NCI-H82 treated with DMSO at 0.1 percent for 48 hours (cell line): ENCODE results near the gene TMEM178A.
"Not testable (repeated sequence)": the region's sequence is repeated elsewhere in the genome, so short reads cannot be mapped to it uniquely, and the experiment has no call there.

Experiments
- DNase-seq: peaks from one replicate; lab custom pipeline; 2025; ENCODE audit not compliant: unreplicated experiment; lab: John Stamatoyannopoulos, UW

The TMEM178A gene

DNA sequence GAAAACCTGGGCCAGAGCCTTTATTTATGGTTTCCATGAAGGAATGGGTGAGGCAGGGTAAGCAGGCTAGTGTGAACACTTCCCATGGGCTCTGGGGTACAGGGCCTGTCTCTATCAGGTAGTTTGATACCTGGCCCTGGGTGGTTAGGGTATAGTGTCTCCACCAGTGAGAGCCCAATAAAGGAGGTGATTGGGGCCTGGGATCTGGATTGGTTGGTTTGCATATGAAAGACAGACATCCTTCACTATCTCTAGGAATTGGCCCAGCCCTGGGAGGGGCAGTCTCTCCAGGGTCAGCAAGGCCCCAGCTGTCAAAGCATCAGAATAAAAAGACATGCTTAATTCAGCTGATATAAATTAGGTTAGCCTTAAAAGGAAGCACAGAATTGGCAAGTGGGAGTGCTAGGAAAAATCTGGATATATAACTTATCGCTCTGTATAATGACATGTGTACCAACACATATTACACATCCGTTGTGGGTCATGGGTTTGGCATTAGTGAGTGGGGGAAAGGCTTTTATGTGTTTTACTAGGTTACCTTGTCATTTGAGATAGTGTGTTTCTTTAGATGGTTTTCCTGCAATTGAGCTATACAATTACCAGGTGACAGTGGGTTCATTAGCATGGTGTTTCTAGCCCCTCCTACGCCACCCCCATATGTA, 18.5 kb upstream of the TMEM178A start:
- no peak for DNase-seq

DNA sequence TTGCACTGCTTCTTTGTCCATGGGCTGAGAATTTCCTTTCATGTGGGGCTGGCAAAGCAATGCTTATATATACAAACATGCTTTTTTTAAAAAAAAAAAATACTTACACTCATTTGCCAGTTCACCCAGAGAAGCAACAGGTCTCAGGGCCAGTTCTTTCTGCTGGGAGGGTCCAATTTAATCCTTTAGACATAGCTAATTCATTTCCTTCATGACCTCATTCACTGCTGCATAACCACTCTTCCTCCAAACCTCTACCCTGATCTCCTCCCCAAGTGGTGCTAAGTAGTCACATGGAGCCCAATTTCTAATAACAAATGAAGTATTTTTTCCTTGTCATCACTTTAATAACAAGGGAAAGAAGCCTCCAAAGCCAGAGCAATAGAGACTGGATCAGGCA, 17.1 kb upstream of the TMEM178A start:
- no peak for DNase-seq

DNA sequence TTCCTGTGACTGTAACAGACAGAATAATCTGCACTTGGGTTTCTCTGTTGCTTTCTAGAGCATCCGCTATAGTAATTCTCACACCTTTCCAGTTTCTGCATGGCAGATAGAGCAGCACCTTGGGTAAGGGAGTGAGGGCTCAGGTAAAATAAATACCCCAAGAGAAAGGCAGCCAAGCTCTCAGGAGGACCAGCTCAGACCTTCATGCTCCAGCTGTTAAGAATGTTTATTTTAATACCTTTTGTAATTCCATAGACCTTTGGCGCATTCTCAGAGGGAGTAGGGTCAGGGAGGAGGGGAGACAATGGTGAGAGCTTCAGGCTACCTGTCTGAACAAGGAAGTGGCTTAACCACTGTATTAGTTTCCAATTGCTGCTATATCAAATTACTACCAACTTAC, 16.2 kb upstream of the TMEM178A start:
- no peak for DNase-seq

DNA sequence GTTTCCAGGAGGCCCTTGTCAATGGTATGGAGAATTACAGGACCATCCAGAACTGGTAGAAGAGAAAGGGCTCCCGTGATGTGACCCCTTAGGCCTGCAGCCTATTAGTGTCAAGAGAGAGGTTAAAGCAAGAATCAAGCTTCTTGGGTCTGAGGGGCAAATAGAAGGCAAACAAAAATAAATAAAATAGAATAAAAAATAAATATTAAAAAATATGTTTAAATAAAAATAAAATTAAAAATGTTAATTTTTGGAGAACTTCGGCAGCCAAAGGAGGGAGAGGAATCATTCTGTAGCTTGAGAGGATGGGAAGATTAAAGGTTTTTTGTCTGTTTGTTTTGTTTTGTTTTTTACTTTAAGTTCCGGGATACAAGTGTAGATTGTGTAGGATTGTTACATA, 15.2 kb upstream of the TMEM178A start:
- DNase-seq = no peak

DNA sequence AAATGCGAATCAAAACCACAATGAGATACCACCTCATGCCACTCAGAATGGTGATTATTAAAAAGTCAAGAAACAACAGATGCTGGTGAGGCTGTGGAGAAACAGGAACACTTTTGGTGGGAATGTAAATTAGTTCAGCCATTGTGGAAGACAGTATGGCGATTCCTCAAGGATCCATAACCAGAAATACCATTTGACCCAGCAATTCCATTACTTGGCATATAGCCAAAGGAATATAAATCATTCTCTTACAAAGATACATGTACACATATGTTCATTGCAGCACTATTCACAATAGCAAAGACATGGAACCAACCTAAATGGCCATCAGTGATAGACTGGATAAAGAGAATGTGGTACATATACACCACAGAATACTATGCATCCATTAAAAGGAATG, 9.5 kb upstream of the TMEM178A start:
- not testable (repeated sequence) for DNase-seq

DNA sequence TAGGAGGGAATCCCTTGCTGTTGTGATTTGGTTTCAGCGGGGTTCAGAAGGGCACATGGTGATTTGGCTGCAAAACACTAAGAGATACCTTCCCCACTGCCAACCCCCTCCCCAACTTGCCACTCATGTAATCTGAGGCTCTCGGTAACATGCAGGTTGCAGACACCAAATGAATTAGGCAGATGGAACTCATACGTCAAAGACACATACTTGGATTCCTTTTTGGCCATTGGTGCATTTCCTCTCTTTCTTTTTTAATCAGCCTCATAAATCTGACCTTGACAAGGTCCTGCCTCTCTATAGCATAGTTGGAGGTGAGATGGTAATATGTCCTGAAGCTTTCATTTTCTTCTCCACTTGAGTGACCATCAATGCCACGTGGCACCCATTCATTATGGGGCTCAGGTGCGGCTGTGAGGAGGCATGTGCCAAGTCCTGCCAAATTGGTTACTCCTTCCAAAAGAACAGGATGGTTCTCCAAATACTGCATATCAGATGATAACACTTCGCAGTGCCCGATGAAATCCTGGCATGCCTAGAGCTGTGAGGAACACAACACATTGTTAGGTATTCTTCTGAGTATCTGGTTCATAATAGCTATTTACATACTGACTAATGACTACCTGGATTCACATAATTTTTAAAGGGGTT, 8.3 kb upstream of the TMEM178A start:
- DNase-seq = no peak

DNA sequence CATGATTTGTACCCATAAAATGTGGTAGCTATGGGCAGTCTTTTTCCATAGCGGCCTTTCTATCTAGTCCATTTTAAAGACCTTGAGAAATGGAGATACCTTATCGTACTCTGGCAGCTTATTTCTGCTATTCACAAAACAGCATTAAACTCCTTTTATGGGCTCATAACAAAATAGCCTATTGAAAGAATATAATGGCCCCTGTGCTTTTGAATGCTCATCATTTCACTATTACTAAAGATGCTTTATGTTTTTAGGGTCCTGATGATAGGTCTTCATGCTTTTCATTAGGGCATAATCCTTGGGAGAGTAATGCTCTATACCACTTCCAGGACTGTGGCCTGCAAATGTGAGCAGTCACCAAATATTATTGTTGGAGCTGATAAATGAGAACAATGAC, 7.3 kb upstream of the TMEM178A start:
- DNase-seq = no peak

DNA sequence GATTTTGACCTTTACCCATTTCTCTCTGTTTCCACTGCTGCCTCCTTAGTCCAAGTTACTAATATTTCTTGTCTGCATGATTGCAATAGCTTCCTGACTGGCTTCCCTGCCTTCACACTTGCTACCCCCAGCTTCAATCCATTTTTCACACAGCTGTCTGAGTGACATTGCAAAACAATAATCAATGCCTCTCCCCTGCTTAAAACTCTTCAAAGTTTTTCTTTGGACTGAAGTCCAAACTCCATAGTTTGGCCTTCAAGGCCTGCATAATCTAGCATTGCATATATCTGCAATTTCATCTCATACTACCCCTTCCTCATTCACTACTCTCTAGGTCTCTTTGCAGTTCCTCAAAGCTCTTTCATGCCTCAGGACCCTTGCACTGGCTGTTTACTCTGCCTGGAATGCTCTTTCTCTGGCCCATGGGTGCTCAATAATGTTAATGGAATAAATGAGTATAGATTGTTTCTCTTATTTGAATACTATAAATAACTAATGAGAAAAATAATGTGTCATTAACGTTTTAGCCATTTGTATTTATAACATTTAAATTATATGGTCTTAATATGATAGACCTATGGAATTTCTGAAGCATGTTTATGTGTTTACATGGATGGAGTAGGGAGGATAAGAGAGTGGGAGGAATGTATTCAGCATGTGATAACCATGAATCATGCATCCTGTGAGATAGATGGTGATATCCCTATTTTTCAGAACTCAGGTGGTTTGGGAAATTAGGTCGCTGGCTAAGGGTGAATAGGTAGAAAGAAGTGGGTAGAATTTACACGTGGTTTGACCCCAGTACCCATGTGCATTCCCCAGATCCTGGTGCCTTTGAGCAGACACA, 5.7 kb upstream of the TMEM178A start:
- no peak for DNase-seq

DNA sequence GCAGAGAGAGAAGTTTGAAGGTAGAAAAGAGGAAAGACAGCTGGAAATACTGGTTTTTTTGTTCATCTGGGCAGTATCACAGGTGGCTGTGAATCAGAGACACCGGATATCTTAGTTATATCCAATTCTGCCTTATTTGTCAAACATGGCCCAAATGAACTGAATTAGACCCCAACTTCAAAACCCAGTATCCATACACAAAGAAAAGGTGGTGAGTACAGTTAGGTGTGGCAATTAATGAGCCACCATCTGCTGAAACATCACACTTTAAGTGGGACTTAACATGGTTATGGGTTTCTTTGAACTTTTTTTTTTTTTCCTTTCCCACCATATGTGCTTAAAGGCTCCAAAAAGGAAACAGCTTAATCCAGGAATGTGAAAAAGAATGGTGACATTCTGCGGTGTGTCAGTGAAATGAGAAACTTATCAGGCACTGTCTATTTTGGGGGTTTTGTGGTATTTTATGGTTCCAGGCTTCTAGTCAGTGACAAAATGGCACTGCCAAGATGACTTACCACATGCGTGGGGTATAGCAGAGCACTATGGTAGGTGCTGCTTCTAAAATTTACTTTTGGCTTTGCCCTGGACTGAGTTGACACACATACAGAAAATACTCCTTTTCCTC, 5.0 kb upstream of the TMEM178A start:
- DNase-seq = no peak

DNA sequence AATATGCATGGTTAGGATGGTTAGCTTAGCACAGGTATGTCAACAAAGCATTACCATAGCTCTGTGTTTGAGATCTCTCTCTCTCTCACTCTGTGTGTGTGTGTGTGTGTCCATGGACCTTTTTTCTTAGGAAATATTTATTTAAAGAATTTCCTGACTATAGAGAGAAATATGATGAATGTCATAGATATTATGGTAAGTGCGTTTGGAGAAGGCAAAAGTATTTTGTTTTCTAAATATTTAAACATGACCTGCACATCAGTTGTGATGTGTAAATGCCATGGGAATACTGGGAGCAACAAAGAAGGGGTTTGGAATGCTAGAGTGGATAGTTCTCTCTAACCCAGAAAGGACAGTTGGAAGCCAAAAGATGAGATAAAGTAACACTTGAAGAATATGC, 3.9 kb upstream of the TMEM178A start:
- DNase-seq = no peak

DNA sequence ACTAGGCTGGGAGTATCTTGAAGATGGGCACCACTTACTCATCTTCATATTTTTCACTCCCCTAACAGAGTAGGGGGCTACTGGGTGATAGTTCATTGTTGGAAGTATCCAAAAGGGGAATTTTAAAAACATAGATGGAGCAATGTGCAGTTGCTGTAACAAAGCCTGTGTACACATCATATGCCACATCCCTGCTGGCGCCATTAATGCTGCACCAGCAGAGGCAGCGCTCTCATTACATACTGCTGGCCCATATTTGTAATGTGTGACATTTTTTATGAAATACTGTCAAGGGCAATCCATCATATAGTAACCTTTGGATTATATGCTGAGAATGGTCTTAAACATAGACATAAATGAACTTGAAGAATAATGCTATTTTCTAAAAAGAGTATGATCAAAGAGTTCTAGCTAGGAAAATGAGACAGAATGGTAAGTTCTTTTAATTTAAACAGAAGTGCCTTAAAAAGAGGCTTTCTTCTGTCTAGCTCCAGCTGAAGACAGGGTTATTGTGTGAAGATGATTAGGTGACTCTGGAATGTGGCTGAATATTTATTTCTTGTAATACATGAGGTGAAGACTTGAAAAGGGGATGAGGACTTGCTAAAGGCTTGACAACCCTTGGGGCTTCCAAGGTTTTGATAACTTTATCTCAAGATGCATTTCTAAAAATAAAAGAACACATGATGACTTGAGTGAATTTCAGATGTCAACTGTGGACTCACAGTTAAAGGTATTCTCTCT, 2.4 kb upstream of the TMEM178A start:
- DNase-seq = no peak

DNA sequence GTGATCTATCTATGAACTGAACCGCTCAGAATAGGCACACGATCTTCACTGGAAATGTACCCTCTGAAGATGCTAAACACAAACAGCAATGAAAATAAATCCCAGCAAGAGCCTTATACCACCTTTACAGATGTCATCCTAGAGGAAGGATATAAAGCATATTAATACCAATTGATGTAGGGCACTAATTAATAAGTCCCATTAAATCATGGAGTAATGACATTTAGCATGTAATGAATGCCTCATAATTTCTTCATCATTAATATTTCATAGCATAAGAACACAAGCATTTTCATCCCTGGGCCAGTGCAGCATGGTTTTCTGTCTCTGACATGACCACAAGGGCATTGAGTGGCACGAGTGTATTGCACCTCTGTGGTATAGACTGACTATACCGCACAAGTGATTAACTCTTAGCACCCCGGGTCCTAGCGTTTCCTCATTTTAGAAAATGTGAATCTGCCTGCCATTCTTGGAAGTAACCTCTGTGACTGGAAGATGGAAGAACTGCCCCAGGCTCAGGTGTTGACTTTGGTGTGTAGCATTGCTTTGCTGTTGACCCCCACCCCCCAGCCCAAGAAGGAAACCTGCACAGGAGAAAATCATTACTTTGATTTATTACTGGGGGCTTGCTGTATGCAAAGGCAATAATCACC, 1.4 kb upstream of the TMEM178A start:
- no peak for DNase-seq

DNA sequence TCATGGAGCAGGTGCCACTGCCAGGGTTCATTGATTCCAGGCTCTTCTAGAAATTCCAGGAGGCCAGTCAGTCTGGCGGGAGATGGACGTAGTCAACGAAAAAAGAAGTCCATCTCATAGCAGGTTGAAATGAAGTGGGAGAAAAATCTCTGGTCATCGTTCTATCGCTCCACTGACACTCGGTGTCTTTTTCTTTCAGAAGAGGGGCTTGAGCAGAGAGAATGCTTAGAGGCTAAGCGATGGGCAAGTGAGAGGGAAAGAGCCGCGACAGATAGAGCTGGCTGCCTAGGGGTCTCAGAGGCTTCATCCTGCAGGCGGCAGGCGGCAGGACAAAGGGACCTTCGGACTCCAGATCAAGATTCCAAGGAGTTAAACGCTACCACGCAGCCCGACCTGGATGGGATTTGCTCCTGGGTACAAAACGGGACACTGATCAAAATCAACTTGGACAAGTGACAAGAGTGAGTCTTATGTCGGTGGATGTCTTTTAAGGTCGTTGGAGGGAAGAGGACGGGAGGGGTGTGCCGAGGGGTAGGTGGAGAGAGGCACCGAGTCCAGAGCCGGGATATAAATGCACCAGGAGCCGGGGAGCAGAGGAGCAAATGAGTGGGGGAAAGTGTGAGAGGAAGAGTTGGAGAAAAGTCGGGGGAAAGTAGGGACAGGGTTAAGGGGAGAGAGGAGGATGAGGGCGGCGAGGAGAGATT, 677 bp upstream of the TMEM178A start:
- no peak for DNase-seq

DNA sequence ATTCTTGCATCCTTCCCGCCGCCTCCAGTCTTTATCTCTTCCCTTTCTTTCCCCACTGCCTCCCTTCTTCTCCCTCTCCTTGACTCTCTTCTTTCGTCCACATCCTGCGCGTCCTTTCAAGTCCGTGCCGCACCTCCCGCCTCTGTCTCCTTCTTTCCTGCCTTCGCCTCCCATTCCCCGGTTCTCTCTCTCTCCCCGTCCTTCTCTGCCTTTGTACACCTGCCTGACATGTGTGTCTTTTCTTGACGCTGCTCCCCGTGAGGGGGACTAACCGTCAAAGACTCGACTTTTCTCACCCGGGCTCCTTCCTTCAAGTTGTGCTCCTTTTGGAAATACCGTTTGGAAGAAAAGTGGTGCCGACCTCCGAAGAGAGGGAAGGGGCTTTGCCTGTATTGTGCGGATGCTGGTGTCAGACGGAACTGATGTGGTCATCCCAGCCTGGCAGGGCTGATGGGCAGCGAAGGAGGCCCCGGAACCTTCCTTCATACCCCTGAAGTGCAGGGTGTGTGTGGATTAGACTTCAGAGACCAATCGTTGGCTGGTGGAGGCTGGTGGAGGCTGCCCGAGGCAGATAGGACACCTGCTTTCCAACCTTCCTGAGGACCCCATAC, 879 bp downstream of the TMEM178A start:
- no peak for DNase-seq

DNA sequence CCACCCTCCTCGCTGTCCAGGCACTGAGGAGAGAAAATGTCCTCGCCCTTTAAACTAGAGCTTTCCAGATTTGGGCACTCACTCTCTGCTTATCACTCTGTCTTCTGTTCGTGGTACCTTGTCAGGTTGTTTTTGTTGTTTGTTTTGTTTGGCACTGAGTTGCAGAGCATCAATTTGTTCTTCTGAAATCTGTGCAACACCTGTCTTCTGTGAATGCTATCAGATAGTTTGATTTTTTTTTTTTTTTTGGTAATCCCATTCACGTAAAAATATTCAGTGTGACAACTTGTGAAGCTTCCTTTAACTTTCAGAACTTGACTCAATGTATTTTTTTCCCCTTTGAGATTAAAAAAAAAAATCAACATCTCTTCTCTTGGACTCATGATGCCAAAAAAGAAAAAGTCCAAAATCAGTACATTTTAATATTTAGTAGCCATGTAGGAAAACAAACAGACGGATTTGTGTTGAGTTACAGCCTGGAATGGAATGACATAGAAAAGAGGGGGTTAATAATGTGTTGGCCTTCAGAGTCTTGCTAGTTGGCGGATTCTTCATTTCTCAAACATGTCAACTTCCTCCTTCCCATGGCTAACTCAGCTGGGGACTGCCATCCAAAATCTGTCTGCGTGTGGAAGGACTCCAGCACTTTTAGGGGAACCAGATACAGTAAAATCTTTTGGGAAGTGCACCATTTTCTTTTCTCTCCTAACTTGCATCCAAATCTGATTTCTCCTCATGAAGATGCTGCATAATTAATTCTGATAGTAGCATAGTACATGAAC, 1.6 kb downstream of the TMEM178A start:
- no peak for DNase-seq

DNA sequence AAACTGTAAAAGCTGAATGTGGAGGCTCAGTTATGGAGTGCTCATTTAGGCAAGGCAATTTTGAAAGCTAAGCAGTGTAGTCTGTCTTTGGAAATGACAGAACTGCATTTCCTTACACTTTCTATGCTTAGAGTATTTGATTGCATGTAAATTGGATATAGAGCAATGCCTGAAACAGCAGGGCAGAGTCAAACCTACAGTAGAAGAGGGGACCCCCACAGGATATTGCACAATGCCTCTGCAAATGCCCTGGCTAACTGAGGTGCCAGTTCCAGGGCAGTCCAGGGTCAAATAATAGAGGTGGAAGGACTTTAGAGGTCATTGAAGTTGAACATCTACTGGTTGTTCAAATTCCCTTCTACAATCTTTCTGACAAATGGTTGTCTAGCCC, 2.2 kb downstream of the TMEM178A start:
- no peak for DNase-seq

DNA sequence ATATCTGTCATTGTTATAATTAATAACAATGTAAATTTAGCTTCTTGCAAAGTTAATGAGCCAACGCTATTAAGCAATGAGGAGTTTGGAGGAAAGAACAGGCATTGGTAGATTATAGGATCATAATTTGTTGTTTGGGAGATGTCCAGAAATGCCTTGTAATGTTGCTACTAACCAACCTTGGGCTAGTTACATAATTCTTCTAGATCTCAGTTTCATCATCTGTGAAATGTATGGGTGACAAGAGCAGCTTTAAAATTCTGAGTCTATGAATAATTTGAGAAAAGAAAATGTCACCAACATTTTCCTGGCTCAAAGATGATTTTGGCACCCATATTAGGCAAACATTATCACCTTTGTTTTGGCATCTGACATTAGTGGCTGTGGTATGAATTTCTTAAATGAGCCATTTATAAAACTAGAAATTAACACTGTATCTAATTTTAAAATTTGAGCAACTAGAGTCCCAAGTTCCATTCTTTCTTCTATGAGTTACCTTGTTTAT, 2.9 kb downstream of the TMEM178A start:
- DNase-seq = no peak

DNA sequence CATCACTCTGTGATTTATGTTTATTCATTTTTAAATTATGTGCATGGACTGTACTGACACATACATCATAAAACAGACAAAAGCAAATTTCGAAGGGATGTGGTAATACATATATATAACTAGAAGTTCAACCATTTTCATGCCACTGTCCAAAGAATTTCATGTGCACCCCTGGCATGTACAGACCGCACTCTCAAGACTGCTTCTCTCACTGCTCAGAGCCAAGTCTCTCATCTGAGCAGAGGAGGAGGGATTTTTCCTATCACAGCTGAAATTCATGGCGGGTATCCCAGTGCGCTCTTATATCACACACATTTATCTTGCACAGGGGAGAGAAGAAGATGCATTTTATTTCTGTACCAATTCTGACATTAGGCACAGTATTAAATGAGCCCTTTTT, 5.9 kb downstream of the TMEM178A start:
- no peak for DNase-seq

DNA sequence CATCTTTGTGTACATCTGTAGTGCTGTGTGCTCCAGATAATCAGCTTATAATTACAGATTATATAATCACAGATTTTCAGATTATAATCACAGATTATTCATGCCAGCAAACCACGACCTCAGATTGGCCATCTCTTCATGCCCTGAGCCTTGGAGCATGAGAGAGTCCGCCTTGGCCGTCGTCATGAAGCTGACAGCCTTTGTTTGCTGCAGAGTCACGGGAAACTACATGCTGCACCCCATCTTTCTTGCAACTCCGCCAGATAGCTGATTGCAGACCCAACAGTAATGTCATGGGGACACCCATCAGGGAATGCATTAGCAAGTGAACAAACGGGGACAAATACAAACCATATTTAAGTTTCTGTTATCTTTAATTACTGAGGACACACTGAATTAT, 7.3 kb downstream of the TMEM178A start:
- DNase-seq = no peak
